MCF 10A (cell line): Measurements from ENCODE around the gene SDCCAG8. TPM values are rescaled to one million over a fixed set of nuclear protein-coding genes. Genes with fewer than 3 reads are reported as not detected.

ENCODE experiments used
- BruUV-seq: library from RNA; stranded (reverse); fragments of 400-500 nt; replicated peaks from 2 replicates; lab custom pipeline; 2021; lab: Mats Ljungman, UMichigan
- CTCF ChIA-PET: fragments of 300-600 bp; sonication (Branson Sonifier 250); formaldehyde crosslinking; extraction: SDS; loops from one replicate; lab custom pipeline; 2021; ENCODE audit warnings: antibody characterized with exemption, inconsistent platforms; lab: Yijun Ruan, JAX
- POLR2A ChIA-PET: fragments of 300-600, 350-650 bp; sonication (Branson Sonifier 250); formaldehyde crosslinking; extraction: SDS; loops from one replicate; lab custom pipeline; 2020; ENCODE audit warnings: antibody characterized with exemption, inconsistent platforms; lab: Yijun Ruan, JAX
- DNase-seq: peaks from one replicate; pipeline ENCODE4 v3.0.0-alpha.2; 2018; ENCODE audit not compliant: unreplicated experiment
- H3K27ac Mint-ChIP-seq: one replicate; pipeline ENCODE4 v1.8.0; 2022; ENCODE audit warnings: mild to moderate bottlenecking, low read depth, mixed read lengths; ENCODE audit not compliant: unreplicated experiment
- H3K27me3 Mint-ChIP-seq: one replicate; pipeline ENCODE4 v1.8.0; 2022; ENCODE audit warnings: mixed read lengths; ENCODE audit not compliant: insufficient read depth, unreplicated experiment
- H3K36me3 Mint-ChIP-seq: one replicate; pipeline ENCODE4 v1.8.0; 2022; ENCODE audit warnings: mild to moderate bottlenecking, moderate library complexity, mixed read lengths; ENCODE audit not compliant: insufficient read depth, unreplicated experiment
- H3K4me1 Mint-ChIP-seq: one replicate; pipeline ENCODE4 v1.8.0; 2022; ENCODE audit warnings: mixed read lengths; ENCODE audit not compliant: insufficient read depth, unreplicated experiment
- H3K4me3 Mint-ChIP-seq: one replicate; pipeline ENCODE4 v1.8.0; 2022; ENCODE audit warnings: mild to moderate bottlenecking, moderate library complexity, mixed read lengths; ENCODE audit not compliant: unreplicated experiment
- H3K9me3 Mint-ChIP-seq: one replicate; pipeline ENCODE4 v1.8.0; 2022; ENCODE audit warnings: mixed read lengths; ENCODE audit not compliant: unreplicated experiment
- CTCF ChIP-seq: fragments of 200-600 bp; IDR thresholded peaks from one replicate; pipeline ENCODE4 v1.8.0; 2022; ENCODE audit warnings: antibody characterized with exemption, mild to moderate bottlenecking; ENCODE audit not compliant: unreplicated experiment
- intact Hi-C: fragments of 100-400 bp; cut with micrococcal nuclease; formaldehyde crosslinking; loops from 2 replicates; pipeline ENCODE4 v1.14.1; 2022
- total RNA-seq: library from RNA; stranded (reverse); gene quantifications from 2 replicates; pipeline ENCODE4 v1.2.3, GENCODE V29; 2022

SDCCAG8 gene
- total RNA-seq, 1 experiment from 2014 or later, result 128 TPM

- Mint-ChIP-seq H3K4me1 (no peaks in the 10 kb centered on the region), H3K4me3 (no peak overlapping the region), H3K27ac (no peak overlapping the region), H3K27me3 (no peaks in the 10 kb centered on the region), H3K36me3 (peaks cover 50% of the 10 kb centered on the region), H3K9me3 (no peaks in the 10 kb centered on the region)
- CTCF ChIA-PET, result interaction anchor here (0.6 to 1.0 kb wide), 2 partner anchors 15 to 49 kb away, joined by 3 read pairs; no protein-coding TSS in a partner anchor
- DNase-seq, result no peak
- POLR2A ChIA-PET, result no interaction called here
- TF ChIP-seq CTCF, result no peak
- intact Hi-C loops, result no loop called here
- no TSS peak for BruUV-seq
Measured at GRCh38 chr1:243457363-243457982, 201.6 kb downstream of the SDCCAG8 start.

GRCh38 chr1:243459059-243459458 lies 203.2 kb downstream of the SDCCAG8 start:
- intact Hi-C loops, result no loop called here
- TF ChIP-seq CTCF, result no peak
- ChIA-PET POLR2A (interaction anchor here (2.0 kb wide), 1 partner anchor 12 kb away, joined by 7 read pairs; no protein-coding TSS in a partner anchor), CTCF (interaction anchor here (0.5 to 0.6 kb wide), 2 partner anchors 674 to 1325 kb away, joined by 3 to 5 read pairs; no protein-coding TSS in a partner anchor)
- BruUV-seq, result no TSS peak
- Mint-ChIP-seq H3K36me3 (peaks cover 60% of the 10 kb centered on the region), H3K4me3 (no peak overlapping the region), H3K27me3 (no peaks in the 10 kb centered on the region), H3K27ac (no peak overlapping the region), H3K9me3 (no peaks in the 10 kb centered on the region), H3K4me1 (no peaks in the 10 kb centered on the region)
- no peak for DNase-seq

- H3K9me3 Mint-ChIP-seq, result no peaks in the 10 kb centered on the region
- H3K4me1 Mint-ChIP-seq, result no peaks in the 10 kb centered on the region
- no peaks in the 10 kb centered on the region for H3K27me3 Mint-ChIP-seq
- intact Hi-C loops, result no loop called here
- no TSS peak for BruUV-seq
- POLR2A ChIA-PET, result no interaction called here
- no peak for TF ChIP-seq CTCF
- DNase-seq, result no peak
- CTCF ChIA-PET, result no interaction called here
- no peak overlapping the region for H3K4me3 Mint-ChIP-seq
- peaks cover 46% of the 10 kb centered on the region for H3K36me3 Mint-ChIP-seq
- no peak overlapping the region for H3K27ac Mint-ChIP-seq
Measured at GRCh38 chr1:243461700-243462099, 205.9 kb downstream of the SDCCAG8 start.

GRCh38 chr1:243462929-243463697 lies 207.3 kb downstream of the SDCCAG8 start:
- ChIA-PET POLR2A (no interaction called here), CTCF (interaction anchor here (0.8 to 0.9 kb wide), 2 partner anchors 90 to 225 kb away, joined by 4 to 5 read pairs; no protein-coding TSS in a partner anchor)
- Mint-ChIP-seq H3K4me1 (no peaks in the 10 kb centered on the region), H3K4me3 (no peak overlapping the region), H3K9me3 (no peaks in the 10 kb centered on the region), H3K27ac (no peak overlapping the region), H3K36me3 (peaks cover 38% of the 10 kb centered on the region), H3K27me3 (no peaks in the 10 kb centered on the region)
- no TSS peak for BruUV-seq
- no peak for DNase-seq
- intact Hi-C loops, result no loop called here
- no peak for TF ChIP-seq CTCF
